ENCODE results near the gene ALAS1.

ALAS1 gene

DNA sequence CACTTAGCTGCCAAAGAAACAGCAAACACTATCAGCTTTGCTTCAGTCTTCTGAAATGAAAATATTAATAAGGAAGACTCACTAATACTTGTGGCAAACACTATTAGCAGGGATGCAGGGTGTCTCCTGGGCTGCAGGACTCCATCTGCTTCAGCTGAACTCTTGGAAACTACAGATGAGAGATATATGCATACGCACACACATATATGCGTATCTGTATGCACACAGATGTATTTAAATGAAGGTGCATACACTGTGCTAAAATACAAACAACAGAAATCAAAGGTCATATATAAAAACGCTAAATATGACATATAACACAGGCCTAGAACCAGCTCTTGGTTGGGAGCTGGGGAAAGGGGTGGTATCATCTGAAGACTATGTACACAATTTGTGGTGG is 58.2 kb downstream of the ALAS1 start:
- DNase-seq, result no peak

- no peak for DNase-seq
These were observed 58.7 kb downstream of the ALAS1 start for GRCh38 chr3:52256622-52257021.

- no peak for DNase-seq
These were observed 60.0 kb downstream of the ALAS1 start for GRCh38 chr3:52257911-52258310.

DNA sequence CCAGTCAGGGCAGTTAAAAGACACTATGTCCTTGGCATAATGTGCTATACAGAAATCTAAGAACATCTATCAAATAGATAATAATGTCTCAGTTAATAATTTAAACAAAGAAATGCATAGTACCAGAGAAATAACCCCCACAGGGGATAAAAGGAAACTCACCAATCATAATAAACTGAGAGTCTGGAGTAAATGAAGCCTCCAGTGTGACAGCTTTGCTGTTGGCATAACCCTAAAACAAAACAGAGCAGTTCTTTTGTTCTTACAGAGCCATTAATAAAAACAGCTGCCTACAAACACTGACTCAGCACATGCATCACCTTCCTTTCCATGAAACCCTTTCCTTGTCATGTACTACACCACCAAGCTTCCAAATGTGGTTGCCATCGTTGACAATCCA is 61.1 kb downstream of the ALAS1 start:
- no peak for DNase-seq

DNA sequence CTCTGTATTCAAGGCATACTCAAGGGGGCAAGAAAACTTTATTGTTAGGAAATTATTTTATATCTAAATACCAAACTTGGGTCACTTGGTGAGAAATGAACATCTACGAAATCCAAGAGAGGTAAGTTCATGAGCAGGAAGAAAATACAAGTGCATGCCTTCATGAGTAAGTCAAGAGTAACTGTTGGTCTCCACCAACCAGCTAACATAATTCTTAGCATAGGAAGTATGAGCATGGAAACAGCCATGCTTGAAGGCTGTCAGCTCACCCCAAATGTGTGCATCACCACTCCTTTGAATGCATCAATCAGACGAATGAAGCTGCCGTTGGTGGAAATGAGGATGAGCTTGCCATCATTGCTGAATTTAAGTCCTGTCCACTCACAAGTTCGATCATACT is 61.5 kb downstream of the ALAS1 start:
- DNase-seq, result no peak

DNA sequence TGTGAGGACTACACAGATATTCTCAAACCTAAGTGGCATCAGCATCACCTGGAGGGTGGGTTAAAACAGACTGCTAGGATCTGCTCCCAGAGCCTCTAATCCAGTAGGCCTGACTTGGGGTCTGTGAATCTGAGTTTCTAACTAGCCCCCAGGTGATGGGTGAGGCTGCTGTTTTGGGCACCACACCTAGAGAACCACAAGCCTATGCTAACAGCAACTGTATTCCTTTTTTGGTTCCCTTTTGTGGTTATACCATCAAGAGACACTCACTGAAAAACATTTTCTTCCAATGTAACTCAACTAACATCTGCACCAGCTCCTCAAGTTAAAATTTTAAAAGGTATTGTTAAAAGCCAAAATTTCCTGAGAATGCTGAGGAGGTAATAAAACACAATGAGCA is 64.5 kb downstream of the ALAS1 start:
- no peak for DNase-seq
